HUDEP-2 (cell line): ENCODE results near the gene HOXC6.
"Not testable (repeated sequence)": the region's sequence is repeated elsewhere in the genome, so short reads cannot be mapped to it uniquely, and the experiment has no call there.

Experiments used
- DNase-seq, 76 experiments: peaks; one replicate each; lab custom pipeline; 2025; ENCODE audit not compliant: unreplicated experiment in 76 of 76; lab: John Stamatoyannopoulos, UW

Gene HOXC6

GRCh38 chr12:54038284-54038870 is 10.1 kb downstream of the HOXC6 start:
- no peak for DNase-seq

- DNase-seq = no peak
Measured at GRCh38 chr12:54038871-54039414, 10.7 kb downstream of the HOXC6 start.

DNA sequence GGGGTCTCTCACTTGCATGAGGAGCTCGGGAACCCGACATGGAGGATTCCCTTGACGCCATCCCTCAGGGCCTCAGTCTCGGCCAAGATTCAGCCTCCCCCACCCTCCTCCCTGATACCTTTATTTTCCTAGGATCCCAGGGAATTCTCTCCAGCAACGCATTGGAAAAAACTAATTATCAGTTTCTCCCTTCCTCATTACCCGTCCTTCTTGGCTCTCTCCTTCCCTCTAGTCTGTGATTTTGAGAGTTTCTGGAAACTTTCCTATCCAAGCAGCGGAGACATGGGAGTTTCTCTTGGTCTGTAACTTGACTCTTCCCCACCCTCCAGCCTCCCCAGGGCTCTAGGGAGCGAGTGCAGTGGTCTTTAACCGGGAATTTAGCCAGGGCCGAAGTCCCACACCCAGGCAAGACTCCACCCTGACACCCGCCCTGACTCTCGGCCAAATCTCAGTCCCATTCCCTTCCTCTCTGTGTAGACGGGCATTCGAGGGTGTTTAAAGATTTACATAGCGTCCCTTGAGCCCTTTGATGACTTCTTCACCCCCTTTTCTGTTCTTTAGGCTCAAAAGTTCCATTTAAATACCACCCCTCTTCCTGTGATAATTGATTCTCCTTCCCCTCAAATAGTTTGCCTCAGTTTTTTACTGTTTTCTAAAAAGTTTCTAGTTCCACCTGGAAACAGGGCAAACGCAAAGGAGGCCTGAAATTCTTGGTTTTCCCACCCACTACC is 11.3 kb downstream of the HOXC6 start:
- DNase-seq = no peak

- DNase-seq = no peak
Measured at GRCh38 chr12:54040148-54040494, 11.9 kb downstream of the HOXC6 start.

- no peak for DNase-seq
Measured at GRCh38 chr12:54040648-54041047, 12.4 kb downstream of the HOXC6 start.

GRCh38 chr12:54041097-54041690 is 13.0 kb downstream of the HOXC6 start:
- no peak for DNase-seq

DNA sequence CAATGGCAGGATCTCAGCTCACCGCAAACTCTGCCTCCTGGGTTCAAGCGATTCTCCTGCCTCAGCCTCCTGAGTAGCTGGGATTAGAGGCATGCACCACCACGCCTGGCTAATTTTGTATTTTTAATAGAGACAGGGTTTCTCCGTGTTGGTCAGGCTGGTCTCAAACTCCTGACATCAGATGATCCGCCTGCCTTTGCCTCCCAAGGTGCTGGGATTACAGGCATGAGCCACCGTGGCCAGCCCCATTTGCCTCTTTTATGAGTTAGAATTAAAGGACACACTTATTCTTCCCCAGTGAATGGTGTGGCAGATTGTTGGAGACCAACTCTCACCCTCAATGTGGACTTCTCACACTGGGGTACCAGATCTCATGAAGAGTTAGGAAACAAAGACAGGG is 13.8 kb downstream of the HOXC6 start:
- DNase-seq = not testable (repeated sequence)

- DNase-seq = no peak
Measured at GRCh38 chr12:54042970-54043853, 15.0 kb downstream of the HOXC6 start.

- no peak for DNase-seq
Measured at GRCh38 chr12:54044425-54045103, 16.3 kb downstream of the HOXC6 start.

- no peak for DNase-seq
Measured at GRCh38 chr12:54045401-54045800, 17.2 kb downstream of the HOXC6 start.

DNA sequence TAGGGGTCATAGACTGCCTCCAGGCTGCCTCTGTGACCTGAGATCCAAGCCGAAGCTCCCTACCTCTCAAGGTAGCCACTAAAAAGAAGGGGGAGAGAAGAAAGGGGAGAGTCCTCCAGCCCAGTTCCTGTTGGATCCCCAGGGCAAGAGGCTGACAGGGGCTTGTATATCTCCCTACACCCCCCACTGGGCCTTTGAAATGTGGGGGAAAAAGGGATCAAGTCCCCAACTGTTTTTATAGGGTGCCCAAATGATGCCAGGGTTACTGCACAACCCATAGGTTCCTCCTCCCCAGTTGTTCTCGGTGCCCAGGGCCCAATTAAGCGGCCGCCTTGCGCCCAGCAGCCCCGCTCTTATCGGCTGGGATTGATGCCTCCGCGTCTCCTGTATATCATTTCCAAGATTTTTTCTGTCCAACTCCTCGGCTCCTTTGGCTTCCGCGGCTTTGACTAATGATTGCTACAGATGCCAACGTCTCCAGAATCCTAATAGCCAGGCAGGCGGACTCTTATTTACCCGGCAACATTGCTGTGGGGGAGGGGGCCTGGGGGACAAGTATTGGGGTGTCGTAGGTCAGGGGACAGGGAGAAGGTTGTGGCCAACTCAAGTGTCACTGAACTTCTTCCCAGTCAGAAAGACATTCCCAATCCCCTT is 17.8 kb downstream of the HOXC6 start:
- no peak for DNase-seq

GRCh38 chr12:54046809-54047159 is 18.5 kb downstream of the HOXC6 start:
- no peak for DNase-seq

DNA sequence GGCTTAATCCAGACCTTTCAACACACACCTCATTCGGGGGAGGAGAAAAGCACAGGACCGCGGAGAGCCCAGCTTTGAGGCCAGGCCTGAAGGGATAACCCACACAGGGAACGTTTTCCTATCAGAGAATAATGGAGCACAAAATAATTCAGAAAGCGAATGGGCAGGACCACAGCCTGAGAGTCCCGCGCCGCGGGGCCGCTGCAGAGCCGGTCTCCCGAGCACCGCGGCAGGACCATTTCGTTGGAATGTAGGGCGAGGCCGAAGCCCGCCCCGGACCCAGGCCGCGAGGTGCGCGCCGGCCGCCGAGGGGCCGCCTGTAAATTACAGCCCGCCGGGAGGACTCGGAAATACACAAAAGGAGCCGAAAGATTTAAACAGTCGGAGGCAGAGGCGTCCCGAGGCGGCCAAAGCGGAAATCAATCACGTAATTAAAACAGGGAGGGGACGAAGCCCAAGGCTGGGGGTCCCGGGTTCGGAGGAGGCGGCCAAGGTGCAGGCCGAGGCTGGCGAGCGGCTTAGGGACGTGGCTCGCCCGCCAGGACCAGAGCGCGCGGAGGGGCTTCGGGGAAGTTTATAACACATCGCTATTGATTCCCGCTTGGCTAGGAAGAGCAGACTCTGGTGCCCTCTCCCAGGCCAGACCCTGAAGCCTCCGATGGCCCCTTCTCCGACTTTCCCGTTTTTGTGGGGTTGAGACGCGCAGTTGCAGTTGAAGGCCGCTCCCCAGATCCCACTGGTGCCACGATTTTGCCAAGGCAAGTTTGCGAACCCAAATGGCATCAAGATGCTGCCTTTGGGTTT is 19.1 kb downstream of the HOXC6 start:
- no peak for DNase-seq

DNA sequence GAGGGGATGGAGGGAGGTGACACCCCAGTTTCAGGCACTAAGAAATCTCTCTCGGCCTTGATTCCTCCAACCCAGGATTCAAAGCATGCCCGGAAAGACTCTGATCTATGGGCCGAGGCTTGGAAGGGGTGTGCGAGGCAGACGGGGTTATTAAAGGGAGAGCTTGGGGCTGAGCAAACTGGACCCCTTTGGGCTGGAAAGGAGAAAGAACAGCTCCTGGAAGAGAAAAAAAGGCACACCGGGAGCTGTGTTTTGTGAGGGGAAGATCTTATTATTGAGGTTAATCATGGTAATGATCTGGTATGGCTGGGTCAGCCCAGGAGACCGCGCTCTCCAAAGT is 19.7 kb downstream of the HOXC6 start:
- no peak for DNase-seq

DNA sequence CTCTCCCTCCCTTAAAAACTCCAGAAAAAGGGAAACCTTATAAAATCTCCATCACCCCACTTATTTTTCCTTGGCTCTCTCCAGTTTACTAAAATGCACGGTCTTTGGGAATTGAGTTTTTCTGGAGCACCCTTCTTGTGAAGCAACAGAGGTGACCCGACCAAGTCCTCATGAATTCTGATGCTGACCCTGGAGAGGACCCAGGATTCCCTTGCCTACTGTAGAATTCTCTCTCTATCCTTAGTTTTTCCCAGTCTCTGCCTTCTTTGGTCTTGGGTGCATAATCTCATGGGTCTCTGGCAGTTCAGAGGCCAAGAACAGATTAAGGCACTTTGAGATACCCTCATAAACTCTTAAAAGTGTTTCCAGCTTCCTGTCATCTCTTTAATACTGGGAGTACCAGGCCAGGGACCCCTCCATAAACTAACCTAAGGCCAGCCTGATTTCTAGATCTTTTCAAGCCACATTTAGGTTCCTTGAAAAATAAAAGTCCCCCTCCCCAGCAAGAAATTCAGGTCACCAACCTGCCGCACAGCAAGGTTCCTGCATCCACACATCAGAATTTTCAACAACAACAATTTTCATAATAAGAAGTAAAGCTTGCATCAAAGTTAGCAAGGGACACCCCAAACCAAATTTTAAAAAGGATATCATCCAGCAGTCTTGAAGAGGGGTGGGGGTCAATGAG is 20.3 kb downstream of the HOXC6 start:
- no peak for DNase-seq

- no peak for DNase-seq
Measured at GRCh38 chr12:54049108-54049507, 20.9 kb downstream of the HOXC6 start.

- no peak for DNase-seq
Measured at GRCh38 chr12:54050482-54050810, 22.2 kb downstream of the HOXC6 start.

DNA sequence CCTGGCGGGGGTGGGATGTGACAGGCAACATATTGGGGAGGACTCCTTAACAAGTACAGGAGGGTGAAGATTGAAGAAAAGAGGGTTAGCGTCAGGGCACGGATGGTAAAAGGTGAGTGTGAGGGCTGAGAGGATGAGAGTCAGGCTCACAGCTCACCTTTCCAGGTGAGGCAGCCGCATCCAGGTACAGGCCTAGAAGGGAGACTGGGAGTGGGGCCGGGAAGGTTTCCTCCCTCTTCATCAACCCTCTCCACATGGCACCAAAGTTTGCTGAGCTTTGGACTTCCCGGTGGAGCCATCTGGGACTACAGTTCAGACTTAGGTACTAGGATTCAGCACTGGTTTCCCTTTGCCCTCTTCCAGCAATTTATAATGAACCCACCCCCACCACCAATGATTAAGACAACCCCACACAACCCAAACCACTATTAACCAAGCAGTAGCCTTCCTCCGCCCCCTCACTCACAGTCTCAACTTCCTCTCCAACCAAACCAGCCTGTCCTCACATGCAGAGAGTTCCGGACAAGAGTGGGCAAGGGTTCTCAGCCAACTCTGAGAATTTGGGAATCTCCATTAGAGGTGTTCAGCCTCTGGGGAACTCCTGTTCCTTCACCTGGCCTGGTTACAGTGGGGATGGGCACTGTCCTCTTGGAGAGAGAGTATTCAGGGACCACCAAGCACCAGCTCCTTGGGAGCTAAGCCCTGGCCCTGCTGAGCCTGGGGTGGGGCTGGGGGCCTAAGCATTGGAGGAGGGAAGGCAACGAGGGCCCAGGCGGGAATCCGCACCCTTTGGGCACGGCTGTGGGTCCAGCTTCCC is 23.0 kb downstream of the HOXC6 start:
- no peak for DNase-seq
